Stimulated activated CD4-positive, alpha-beta T cell treated with anti-CD3 and anti-CD28 coated beads, Interleukin-1b, Interleukin-23, amount 100 ng/mL, for 4 hours (primary cell): Measurements from ENCODE around the gene ILF2.
"Not testable (repeated sequence)": the region's sequence is repeated elsewhere in the genome, so short reads cannot be mapped to it uniquely, and the experiment has no call there.

Source experiments
- DNase-seq, 2 donors: peaks; one replicate each; pipeline ENCODE4 v3.0.0-alpha.2; 2020; ENCODE audit warnings: low read depth in 2 of 2

ILF2 gene

GRCh38 chr1:153670859-153671627 lies at the start of gene ILF2:
Gene ILF2 (minus strand): TSS chr1:153670993. CDS start chr1:153670922, 71 bp downstream.
- peak; percentile 92 to 94 for DNase-seq

DNA sequence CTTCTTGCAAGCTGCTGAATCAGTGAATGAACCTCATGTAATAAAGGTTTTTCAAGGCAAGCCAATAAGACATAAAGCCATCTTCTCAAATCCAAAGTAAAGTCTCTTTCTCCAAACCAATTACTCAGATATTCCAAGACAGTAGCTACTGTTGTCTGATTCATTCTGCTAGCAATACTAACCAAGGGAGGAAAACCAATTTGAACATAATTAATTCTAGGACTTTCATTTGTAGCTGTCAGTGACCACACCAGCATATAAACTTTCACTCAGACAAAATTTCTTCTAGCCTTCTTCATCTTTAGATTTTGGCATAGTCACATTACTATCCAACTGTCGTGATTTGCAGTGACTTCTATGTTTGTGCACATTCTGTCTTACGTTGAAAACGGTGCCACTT lies 46.5 kb upstream of the ILF2 start:
- no peak for DNase-seq

DNA sequence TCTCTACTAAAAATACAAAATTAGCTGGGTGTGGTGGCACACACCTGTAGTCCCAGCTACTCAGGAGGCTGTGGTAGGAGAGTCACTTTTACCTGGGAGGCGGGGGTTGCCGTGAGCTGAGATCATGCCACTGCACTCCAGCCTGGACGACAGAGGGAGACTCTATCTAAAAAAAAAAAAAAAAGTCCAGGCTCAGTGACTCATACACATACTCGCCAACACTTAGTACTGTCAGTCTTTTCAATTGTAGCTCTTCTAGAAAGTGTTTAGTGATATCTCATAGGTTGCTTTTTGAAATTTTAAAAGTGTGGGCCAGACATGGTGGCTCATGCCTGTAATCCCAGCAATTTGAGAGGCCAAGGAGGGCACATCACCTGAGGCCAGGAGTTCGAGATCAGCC lies 45.4 kb upstream of the ILF2 start:
- not testable (repeated sequence) for DNase-seq

- DNase-seq: no peak
Observed at GRCh38 chr1:153711026-153711425, 40.2 kb upstream of the ILF2 start.

DNA sequence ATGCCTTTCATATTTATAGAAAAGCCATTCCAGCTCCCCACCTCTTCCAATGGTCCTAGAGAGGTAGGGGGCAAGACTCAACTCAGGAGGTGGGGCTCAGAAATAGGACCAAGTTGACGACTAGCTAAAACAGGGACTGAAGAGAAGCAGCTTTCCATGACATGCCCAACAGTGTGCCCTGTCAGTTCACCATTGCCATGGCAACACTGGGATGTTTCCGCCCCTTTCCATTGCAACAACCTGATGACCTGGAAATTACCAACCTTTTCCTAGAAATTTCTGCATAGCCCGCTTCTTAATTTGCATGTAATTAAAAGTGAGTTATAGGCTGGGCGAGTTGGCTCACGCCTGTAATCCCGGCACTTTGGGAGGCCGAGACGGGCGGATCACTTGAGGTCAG lies 34.7 kb upstream of the ILF2 start:
- DNase-seq: no peak

DNA sequence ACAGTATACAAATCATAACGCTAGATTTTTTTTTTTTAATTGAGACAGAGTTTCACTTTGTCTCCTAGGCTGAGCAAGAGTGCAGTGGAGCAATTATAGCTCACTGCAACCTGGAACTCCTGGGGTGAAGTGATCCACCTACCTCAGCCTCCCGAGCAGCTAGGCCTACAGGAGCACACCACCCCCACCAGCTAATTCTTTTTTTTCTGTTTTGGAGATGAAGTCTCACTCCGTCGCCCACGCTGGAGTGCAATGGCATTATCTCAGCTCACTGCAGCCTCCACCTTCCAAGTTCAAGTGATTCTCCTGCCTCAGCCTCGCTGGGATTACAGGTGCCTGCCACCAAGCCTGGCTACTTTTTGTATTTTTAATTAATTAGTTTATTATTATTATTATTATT lies 29.0 kb upstream of the ILF2 start:
- no peak for DNase-seq

DNA sequence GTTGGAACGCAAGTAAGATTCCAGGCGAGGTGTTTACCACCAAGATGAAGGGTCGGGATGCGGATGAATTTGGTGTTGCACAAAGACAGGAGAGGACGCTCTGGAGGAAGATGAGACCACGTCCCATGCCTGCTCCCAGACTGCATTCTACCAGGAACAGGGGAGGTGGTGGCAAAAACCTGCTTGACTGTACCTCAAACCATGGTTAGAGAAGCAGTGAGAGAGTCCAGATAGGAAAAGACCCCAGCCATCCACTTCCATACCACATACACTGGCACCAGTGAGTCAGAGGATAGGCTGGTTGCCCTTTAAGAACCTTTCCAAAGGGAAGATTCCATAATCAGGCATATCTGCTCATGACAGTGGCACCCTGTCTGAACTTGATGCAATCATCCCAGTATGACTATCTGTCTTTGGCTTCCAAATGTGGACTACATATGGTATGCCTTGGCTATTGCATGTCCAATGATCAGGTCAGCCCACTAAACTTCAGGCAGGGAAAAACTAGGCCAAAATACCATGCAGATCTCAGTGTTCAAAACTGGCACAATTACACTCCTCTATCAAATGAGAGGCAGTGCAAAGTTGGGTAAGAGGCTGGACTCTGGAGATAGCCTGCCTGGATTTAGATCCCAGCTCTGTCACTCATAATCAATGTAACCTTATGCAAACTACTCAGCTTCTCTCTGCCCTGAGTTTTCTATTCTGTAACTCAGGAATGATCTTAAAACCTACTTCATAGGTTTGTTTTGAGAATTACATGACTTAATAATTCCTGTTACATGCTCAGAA lies 28.3 kb upstream of the ILF2 start:
- DNase-seq: no peak

DNA sequence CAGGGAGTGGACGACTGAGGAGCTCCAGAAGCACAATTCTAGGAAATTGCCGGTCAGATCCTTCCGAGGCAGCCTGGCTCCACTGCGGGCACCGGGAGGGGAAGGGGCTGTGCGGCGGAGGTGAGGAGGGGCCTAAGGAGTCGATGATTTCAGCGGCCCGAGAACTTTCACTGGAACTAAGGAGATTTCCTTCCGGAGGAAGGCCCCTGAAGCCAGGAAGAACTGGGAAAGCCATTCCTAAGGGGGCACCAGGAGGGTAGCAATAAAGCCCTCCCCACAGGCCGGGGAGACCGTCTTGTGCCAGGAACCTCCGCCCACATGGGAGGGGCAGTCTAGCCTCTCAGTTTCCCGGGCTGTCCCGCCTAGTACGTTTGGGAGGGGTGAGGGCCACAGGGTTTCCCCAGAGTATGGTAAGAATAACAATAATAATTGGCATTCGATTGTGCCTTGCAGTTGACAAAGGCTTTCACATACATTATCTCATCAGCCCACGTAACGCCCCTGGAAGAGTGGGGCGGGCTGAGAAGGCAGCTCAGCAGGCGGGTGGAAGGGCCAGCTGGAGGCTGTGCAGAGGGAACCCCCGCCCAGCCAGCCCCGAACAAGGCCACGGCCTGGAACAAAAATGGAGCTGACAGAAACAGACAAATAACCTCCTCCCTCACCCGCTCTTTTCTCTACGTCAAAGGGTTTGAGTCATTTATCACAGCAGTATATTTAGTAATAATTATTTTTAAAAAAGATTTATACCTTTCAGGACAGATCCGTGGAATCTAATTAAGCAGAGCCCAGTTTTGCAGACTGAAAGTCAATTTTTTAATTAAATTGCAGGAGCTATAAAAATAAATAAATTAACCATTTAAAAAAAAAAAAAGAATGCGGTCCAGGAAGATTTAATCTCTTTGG lies 27.5 kb upstream of the ILF2 start:
- no peak for DNase-seq

GRCh38 chr1:153697191-153698019 lies 26.6 kb upstream of the ILF2 start:
- no peak for DNase-seq

DNA sequence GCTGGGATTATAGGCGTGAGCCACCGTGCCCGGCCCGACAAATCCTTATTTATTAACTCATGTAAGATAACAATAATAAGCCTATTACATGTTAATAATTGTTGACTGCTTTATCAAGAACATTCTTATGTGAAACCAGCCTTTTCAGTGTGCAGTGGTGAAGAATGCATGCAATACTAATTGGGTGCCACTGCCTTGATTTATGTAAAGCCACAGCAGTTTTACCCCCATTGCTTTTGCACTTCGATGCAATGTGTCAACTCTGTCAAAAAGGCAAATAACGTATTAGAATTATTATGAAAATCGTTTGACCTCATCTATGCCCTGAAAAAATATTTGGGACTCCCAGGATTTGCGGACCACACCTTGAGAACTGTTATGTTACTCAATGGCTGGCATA lies 25.9 kb upstream of the ILF2 start:
- no peak for DNase-seq

DNA sequence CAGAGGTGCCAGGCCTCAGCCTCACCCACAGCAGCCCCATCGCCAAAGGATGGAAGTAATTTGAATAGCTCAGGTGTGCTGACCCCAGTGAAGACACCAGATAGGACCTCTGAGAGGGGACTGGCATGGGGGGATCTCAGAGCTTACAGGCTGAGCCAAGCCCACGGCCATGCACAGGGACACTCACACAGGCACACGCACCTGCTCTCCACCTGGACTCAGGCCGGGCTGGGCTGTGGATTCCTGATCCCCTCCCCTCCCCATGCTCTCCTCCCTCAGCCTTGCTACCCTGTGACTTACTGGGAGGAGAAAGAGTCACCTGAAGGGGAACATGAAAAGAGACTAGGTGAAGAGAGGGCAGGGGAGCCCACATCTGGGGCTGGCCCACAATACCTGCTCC lies 22.7 kb upstream of the ILF2 start:
- no peak for DNase-seq

GRCh38 chr1:153688736-153689328 lies 18.0 kb upstream of the ILF2 start:
- no peak for DNase-seq

DNA sequence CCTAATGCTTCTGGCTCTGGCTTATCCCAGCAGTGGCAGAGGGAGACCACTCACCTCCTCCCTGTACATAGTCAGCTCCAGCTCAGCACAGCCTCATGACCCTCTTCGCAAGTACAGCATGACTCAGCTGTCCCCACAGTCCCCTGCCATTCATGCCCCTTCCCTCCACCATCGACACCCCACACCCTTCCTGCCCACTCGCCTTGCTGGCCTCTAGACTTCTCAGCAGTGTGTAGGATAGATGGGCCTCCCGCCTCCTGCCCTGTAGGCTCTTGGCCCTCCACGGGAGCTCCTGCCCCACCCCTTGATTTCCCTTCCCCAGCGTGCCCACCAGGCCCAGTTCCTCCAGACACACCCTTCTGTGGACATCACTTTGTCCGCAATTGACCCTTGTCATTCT lies 17.5 kb upstream of the ILF2 start:
- DNase-seq: no peak

DNA sequence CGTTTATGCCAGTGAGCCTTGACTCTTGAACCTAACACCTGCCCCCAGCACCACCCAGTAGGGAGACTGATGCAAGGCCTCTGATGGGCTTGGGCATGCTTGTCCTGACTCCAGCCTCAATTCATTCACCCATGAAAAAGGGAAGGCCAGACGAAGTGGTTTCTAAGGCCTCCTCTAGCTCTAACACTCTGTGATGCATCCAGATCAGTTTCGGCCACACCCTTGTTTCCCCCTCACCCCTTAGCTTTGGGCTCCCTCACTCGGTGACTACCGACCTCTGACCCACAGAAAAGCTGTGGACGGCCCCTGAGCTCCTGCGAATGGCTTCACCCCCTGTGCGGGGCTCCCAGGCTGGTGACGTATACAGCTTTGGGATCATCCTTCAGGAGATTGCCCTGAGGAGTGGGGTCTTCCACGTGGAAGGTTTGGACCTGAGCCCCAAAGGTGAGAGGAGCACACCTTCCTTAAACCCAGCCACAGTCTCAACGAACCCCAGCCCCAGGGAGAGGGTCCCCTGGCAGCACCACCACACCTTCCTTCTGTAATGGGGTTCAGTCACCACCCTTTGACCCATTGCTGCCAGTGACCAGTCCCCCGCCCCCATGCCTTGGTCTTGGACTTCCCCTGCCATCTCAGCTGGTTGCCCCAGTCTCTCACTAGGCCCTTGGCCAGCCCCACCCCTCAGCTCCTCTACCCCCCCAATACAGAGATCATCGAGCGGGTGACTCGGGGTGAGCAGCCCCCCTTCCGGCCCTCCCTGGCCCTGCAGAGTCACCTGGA lies 16.7 kb upstream of the ILF2 start:
- DNase-seq: no peak

DNA sequence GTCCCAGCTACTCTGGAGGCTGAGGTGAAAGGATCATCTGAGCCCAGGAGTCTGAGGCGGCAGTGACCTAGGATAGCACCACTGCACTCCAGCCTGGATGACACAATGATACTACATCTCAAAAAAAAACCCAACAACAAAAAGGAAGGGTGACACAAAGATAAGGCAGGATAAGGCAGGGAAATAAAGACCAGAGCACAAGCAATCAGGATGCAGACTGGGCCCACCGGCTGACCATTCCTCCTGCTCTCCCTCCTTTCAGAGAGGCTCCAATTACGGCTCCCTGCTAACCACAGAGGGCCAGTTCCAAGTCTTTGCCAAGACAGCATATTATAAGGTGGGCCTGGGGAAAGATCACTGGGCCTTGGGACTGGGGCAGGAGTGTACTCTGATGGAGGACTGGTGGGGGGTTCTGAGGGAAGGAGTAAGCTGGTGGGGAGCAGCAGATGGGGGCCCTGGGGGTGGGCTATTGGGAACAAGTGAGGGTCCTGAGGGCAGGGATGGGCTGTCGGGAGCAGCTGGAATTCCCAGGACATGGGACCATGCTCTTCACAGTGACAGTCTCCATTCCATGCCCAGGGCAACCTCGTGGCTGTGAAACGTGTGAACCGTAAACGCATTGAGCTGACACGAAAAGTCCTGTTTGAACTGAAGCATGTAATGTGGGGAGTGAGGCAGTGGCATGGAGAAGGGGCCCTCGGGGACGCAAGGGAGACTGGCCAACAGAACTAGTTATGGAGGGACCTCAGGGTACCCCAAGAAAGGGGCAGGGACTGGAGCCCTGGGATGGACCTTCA lies 14.9 kb upstream of the ILF2 start:
- DNase-seq: no peak

DNA sequence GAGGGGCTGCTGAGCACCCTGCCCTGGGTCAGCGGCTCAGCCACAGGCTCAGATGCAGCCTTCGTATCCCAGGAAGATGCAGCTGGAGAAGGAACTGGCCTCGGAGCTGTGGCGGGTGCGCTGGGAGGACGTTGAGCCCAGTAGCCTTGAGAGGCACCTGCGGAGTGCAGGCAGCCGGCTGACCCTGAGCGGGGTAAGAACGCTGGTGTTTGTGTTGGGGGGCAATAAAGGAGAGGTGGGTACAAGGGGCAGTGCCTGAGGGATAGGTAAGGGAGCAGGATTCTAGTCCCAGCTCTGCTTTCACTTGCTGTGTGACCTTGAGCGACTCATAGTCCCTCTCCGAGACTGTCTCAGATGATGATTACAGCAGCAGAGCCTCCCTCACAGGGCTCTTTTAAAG lies 14.1 kb upstream of the ILF2 start:
- DNase-seq: no peak

DNA sequence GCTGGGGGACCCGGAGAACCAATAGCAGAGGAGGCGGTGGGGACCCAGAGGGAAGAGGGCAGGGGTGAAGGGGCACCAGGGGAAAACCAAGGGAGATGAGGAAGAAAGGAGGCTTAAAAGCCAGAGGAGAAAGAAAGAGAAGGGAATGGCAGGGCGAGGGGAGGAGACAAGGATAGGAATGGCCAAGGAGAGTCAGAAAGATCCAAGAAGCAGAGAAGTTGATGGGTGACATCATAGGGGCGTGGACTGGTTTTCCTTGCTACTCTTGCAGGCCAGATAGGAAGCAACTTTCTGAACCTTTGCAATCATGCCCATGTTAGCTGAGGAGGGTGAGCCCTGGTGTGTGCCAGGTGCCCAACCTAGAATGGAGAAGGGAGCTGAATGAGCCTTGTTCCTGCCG lies 13.1 kb upstream of the ILF2 start:
- no peak for DNase-seq

DNA sequence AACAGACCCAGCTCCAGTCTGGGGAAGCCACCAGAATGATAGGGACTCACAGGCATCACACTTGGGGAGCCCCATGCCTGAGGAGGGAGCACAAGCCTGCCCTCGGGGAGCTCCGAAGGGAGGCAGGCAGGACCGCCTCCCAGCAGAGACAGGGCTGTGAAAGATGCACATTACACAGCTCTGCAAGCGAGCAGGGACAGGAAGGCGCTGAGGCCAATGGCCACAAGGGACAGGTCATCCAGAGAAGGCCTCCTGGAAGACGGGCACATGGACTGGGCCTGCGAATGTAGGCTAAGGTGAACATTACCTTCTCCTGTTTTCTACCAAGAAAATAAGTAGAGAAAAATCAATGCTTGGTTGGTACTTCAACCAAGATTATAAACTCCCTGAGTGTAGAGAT lies 11.9 kb upstream of the ILF2 start:
- DNase-seq: no peak

DNA sequence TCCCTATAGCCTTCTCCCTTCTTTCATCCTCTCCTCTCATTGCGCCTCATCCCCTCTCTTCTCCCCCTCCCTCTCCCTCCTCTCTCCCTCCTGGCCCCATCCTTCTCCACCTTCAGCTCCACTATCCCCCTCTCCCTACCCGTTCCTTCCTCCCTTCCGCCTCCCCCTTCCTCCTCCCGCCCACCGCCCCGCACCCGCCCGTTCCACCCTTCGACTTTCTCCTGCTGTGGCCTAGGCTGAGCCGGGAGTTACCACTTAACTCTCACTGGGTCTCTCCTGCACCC lies 9.3 kb upstream of the ILF2 start:
- DNase-seq: no peak
